Tibial artery (tissue), 4 donors: ENCODE results near the gene ERBB4.

Source experiments
- DNase-seq, 2 donors: peaks; one replicate each; pipeline ENCODE4 v3.0.0-alpha.2; 2019
- H3K27ac ChIP-seq, 2 donors: fragments of 200-600 bp; sonication (generic) in 1 of 2; 1 replicate in 1 of 2; 2 replicates in 1 of 2; pipeline ENCODE4 v1.5.1; 2018 to 2019; ENCODE audit warnings: mild to moderate bottlenecking in 1 of 2
- H3K27me3 ChIP-seq, 2 donors: fragments of 200-600 bp; sonication (generic) in 1 of 2; one replicate each; pipeline versions ENCODE4 v1.5.1 to v1.6.0; 2016 to 2019
- H3K36me3 ChIP-seq, 3 donors: fragments of 200-600 bp; sonication (generic) in 2 of 3; one replicate each; pipeline ENCODE4 v1.5.1; 2016 to 2019; ENCODE audit warnings: mild to moderate bottlenecking in 2 of 3
- H3K4me1 ChIP-seq, 4 donors: fragments of 200-600 bp; sonication (generic) in 2 of 4; 1 replicate in 3 of 4; 2 replicates in 1 of 4; pipeline ENCODE4 v1.5.1; 2016 to 2019
- H3K4me3 ChIP-seq, 2 donors: fragments of 200-600 bp; sonication (generic) in 1 of 2; 1 replicate in 1 of 2; 2 replicates in 1 of 2; pipeline ENCODE4 v1.5.1; 2018 to 2019; ENCODE audit warnings: mild to moderate bottlenecking in 2 of 2
- H3K9me3 ChIP-seq, 3 donors: fragments of 200-600 bp; sonication (generic) in 1 of 3; one replicate each; pipeline ENCODE4 v1.5.1; 2016 to 2019
- intact Hi-C: fragments of 100-400 bp; cut with DNase I; formaldehyde crosslinking; loops from one replicate; pipeline ENCODE4 v1.15.0; 2023; ENCODE audit warnings: low total_unique reads
- TF ChIP-seq, protein P1 (sequence below), 2 experiments: fragments of 200-600 bp in 1 of 2; fragments of 450-650 bp in 1 of 2; IDR thresholded peaks; one replicate each; pipeline ENCODE4 v1.5.1; 2017 to 2019; ENCODE audit warnings: antibody characterized with exemption in 2 of 2, mild to moderate bottlenecking in 1 of 2, moderate library complexity in 1 of 2

ERBB4 gene

DNA sequence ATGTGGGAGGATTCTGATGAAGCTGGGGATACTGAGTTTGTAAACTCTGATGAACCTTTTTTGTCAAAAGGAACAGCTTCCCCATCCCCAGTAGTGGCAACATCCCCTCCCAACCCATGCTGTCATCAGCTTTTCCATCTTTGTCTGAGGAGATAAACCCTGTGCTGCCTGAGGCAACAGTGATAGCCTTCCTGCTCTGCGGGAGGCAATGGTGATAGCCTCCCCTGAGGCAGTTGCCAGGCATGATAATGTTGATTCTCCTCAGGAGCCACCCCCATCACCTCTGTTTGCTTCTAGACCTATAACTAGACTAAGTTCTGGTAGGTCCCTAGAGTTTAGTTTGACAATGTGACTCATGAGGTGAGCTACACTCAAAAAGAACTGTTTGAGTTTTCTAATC, 97.5 kb downstream of the ERBB4 start:
- no peak for DNase-seq
- no peak overlapping the region for H3K4me3 ChIP-seq
- intact Hi-C loops, result no loop called here
- TF ChIP-seq, protein P1, sequence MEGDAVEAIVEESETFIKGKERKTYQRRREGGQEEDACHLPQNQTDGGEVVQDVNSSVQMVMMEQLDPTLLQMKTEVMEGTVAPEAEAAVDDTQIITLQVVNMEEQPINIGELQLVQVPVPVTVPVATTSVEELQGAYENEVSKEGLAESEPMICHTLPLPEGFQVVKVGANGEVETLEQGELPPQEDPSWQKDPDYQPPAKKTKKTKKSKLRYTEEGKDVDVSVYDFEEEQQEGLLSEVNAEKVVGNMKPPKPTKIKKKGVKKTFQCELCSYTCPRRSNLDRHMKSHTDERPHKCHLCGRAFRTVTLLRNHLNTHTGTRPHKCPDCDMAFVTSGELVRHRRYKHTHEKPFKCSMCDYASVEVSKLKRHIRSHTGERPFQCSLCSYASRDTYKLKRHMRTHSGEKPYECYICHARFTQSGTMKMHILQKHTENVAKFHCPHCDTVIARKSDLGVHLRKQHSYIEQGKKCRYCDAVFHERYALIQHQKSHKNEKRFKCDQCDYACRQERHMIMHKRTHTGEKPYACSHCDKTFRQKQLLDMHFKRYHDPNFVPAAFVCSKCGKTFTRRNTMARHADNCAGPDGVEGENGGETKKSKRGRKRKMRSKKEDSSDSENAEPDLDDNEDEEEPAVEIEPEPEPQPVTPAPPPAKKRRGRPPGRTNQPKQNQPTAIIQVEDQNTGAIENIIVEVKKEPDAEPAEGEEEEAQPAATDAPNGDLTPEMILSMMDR (IDR thresholded peaks at IDR 0.05), result no peak
- H3K9me3 ChIP-seq, result peaks cover 0 to 8% (median 3%) of the 10 kb centered on the region in 3 donors
- H3K36me3 ChIP-seq, result no peaks in the 10 kb centered on the region
- H3K27me3 ChIP-seq, result no peaks in the 10 kb centered on the region
- H3K27ac ChIP-seq, result no peak overlapping the region
- no peaks in the 10 kb centered on the region for H3K4me1 ChIP-seq

DNA sequence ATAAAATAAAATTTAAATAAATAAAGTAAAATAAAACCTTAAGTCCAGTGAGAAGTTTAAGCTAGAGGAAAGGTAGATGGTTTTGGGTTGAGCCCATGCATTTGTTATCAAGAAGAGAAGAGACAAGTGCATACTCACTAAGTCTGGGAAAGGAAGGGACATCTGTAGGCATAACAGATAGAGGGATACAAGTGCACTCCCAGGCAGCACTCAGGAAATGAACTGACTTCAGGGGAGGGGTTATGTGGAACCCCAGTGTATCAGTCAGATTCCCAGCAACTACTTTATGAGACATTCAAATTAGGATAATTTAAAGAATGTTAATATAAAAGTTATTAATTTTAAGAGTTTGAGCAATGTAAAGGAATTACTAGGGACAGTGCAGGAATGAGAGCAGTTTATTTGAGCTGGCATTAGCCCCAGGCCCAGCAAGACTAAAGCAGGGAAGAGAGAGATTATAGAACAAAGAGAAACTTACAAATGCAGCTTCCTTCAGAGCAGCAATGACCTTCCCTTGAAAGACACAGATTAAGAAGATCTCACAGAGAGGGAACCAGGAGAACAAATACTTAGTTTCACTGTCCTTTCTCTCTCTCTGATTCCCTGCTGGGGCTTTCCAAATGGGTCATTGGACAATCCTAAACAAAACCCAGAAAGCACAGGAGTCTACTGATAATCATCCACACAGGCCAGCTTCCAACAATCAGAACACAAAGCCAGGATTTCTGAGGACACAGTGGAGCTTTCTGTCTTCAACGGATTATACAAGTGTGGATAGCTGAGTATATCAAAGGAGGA, 109.7 kb downstream of the ERBB4 start:
- Histone ChIP-seq H3K36me3 (no peaks in the 10 kb centered on the region), H3K4me3 (no peak overlapping the region), H3K4me1 (peaks cover 0 to 9% (median 4%) of the 10 kb centered on the region in 4 donors), H3K9me3 (no peaks in the 10 kb centered on the region), H3K27me3 (no peaks in the 10 kb centered on the region), H3K27ac (no peak overlapping the region)
- intact Hi-C loops, result no loop called here
- no peak for DNase-seq
- TF ChIP-seq, protein P1 (IDR thresholded peaks at IDR 0.05), result no peak

DNA sequence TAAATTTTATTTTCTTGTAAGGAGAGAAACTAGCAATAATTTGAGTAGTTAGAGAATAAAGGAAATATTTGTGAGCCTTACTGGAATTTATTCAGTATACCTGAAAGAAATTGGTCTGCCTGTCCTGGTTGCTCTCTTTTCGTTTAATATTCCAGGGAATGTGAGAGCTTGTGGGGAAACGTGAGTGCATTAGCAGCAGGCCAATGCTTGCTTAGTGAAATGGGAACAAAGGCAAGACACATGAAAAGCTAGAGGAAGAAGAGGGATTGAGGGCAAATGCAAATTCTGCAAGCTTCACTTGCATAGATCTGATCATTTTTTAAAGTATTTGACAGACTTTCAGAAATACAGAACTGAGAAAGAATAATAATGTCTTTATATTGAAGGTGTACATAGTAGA, 111.0 kb downstream of the ERBB4 start:
- H3K27me3 ChIP-seq, result no peaks in the 10 kb centered on the region
- no peaks in the 10 kb centered on the region for H3K36me3 ChIP-seq
- no peaks in the 10 kb centered on the region for H3K9me3 ChIP-seq
- TF ChIP-seq, protein P1 (IDR thresholded peaks at IDR 0.05), result no peak
- intact Hi-C loops, result no loop called here
- no peak for DNase-seq
- H3K4me1 ChIP-seq, result peaks cover 0 to 9% (median 4%) of the 10 kb centered on the region in 4 donors
- no peak overlapping the region for H3K4me3 ChIP-seq
- H3K27ac ChIP-seq, result no peak overlapping the region

DNA sequence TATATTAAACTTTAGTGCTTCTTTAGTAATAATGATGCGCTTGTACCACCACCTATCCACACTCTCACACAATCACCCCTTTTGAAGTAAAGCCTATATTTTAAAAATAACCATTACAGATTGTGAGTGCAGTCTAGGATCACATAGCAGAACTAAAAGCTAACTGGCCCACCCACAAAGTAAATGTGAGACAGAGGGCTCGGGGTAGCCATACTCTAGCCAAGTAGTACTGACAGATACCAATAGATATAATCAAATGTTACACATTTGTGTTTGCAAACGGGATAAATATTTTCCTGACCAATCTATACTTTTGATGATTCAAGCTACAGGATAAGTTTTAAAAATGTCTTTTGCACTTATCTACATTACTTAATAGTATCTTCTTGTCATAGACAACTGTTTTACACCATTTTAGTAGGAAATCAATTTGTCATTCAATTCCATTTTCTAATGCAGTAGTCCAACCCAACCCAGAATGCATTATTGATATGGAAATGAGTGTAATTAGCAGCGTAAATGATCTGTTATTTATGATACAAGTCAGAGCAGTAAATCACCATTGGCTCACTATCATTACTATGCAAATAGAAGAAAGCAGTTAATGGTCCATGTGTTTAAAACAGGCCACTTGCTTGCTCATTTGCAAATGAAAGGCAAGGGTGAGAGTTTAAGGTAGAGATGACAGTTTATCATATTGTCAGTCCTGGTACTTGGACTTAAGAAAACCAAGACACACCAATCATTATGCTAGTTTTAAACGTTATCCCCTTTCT, 111.8 kb downstream of the ERBB4 start:
- intact Hi-C loops, result no loop called here
- TF ChIP-seq, protein P1 (IDR thresholded peaks at IDR 0.05), result no peak
- no peak for DNase-seq

DNA sequence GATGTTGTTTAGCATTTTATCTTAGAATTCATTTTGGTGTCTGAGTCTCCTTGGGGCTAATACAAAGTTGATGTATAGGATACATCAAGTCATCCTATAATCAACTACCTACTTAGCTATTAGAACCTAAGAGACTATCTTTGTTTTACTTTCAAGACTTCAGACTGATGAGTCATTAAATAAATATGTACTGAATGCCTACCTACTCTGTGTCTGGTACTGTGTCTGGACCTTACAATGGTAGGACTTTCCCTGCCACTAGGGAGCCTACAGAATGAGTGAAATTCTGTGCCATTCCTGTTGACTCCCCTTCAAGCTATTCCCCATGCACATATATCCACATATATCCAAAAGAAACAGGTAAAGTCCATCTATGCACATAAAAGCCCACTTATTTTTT, 114.5 kb downstream of the ERBB4 start:
- Histone ChIP-seq H3K27me3 (no peaks in the 10 kb centered on the region), H3K9me3 (no peaks in the 10 kb centered on the region), H3K27ac (no peak overlapping the region), H3K4me3 (no peak overlapping the region), H3K4me1 (peaks cover 0 to 5% (median 1%) of the 10 kb centered on the region in 4 donors), H3K36me3 (no peaks in the 10 kb centered on the region)
- DNase-seq, result no peak
- intact Hi-C loops, result no loop called here
- TF ChIP-seq, protein P1 (IDR thresholded peaks at IDR 0.05), result no peak

More for the DNA sequence above, 111.8 kb downstream of the ERBB4 start:
- no peak overlapping the region for H3K27ac ChIP-seq
- H3K9me3 ChIP-seq, result no peaks in the 10 kb centered on the region
- peaks cover 0 to 9% (median 4%) of the 10 kb centered on the region in 4 donors for H3K4me1 ChIP-seq
- H3K36me3 ChIP-seq, result no peaks in the 10 kb centered on the region
- no peak overlapping the region for H3K4me3 ChIP-seq
- no peaks in the 10 kb centered on the region for H3K27me3 ChIP-seq
